Liver (tissue), 9 donors: Measurements from ENCODE around the gene LVRN. TPM values are rescaled to one million over a fixed set of nuclear protein-coding genes. Genes with fewer than 3 reads are reported as not detected.

Experiments used
- DNase-seq: peaks from one replicate; pipeline ENCODE4 v3.0.0-alpha.2; 2017; ENCODE audit warnings: low spot score
- H3K27ac ChIP-seq, 2 donors: one replicate each; pipeline ENCODE4 v1.7.0; 2013; ENCODE audit warnings: inconsistent platforms in 2 of 2, low read length in 2 of 2, control low read depth in 1 of 2, low read depth in 1 of 2, mild to moderate bottlenecking in 1 of 2
- H3K27me3 ChIP-seq, 4 donors: one replicate each; pipeline versions ENCODE4 v1.6.1 to v1.7.0; 2013; ENCODE audit warnings: low read length in 3 of 4, inconsistent platforms in 1 of 4, mild to moderate bottlenecking in 1 of 4, moderate library complexity in 1 of 4; ENCODE audit not compliant: control insufficient read depth in 4 of 4, insufficient read depth in 4 of 4
- H3K36me3 ChIP-seq, 4 donors: one replicate each; pipeline versions ENCODE4 v1.6.1 to v1.7.0; 2013; ENCODE audit warnings: low read length in 3 of 4, mild to moderate bottlenecking in 3 of 4, low read depth in 1 of 4, moderate library complexity in 1 of 4; ENCODE audit not compliant: control insufficient read depth in 4 of 4, insufficient read depth in 3 of 4
- H3K4me1 ChIP-seq, 4 donors: one replicate each; pipeline versions ENCODE4 v1.6.1 to v1.7.0; 2013; ENCODE audit warnings: low read length in 3 of 4, mild to moderate bottlenecking in 3 of 4, moderate library complexity in 1 of 4; ENCODE audit not compliant: control insufficient read depth in 4 of 4, insufficient read depth in 4 of 4
- H3K4me3 ChIP-seq, 3 donors: one replicate each; pipeline versions ENCODE4 v1.6.1 to v1.7.0; 2013; ENCODE audit warnings: low read length in 3 of 3, control low read depth in 1 of 3, low read depth in 1 of 3, mild to moderate bottlenecking in 1 of 3
- H3K9ac ChIP-seq, 2 donors: one replicate each; pipeline ENCODE4 v1.7.0; 2013; ENCODE audit warnings: low read length in 2 of 2, mild to moderate bottlenecking in 2 of 2, moderate library complexity in 2 of 2, control low read depth in 1 of 2, low read depth in 1 of 2
- H3K9me3 ChIP-seq, 4 donors: one replicate each; pipeline versions ENCODE4 v1.6.1 to v1.7.0; 2013; ENCODE audit warnings: low read length in 3 of 4; ENCODE audit not compliant: control insufficient read depth in 4 of 4
- ATF3 ChIP-seq: IDR thresholded peaks from 2 replicates; pipeline ENCODE4 v1.6.1; 2016; ENCODE audit warnings: antibody characterized with exemption
- CTCF ChIP-seq: fragments of 150-350 bp; IDR thresholded peaks from 2 replicates; pipeline ENCODE4 v1.5.1; 2017; ENCODE audit warnings: improper control_type of control experiment, low read depth, low read length; ENCODE audit not compliant: missing input control
- GABPA ChIP-seq, 2 donors: IDR thresholded peaks in 1 of 2; conservative IDR thresholded peaks in 1 of 2; 2 replicates each; pipeline ENCODE4 v1.6.1; 2016; ENCODE audit warnings: antibody characterized with exemption in 2 of 2, mild to moderate bottlenecking in 1 of 2, moderate library complexity in 1 of 2
- HNF4A ChIP-seq, 2 donors: conservative IDR thresholded peaks; 2 replicates each; pipeline ENCODE4 v1.6.1; 2016; ENCODE audit warnings: antibody characterized with exemption in 2 of 2, mild to moderate bottlenecking in 2 of 2
- HNF4G ChIP-seq: IDR thresholded peaks from 2 replicates; pipeline ENCODE4 v1.6.1; 2016; ENCODE audit warnings: antibody characterized with exemption
- JUND ChIP-seq, 2 donors: IDR thresholded peaks; 2 replicates each; pipeline ENCODE4 v1.6.1; 2016; ENCODE audit warnings: antibody characterized with exemption in 2 of 2
- MAX ChIP-seq: IDR thresholded peaks from 2 replicates; pipeline ENCODE4 v1.6.1; 2016; ENCODE audit warnings: antibody characterized with exemption
- NR2F2 ChIP-seq: IDR thresholded peaks from 2 replicates; pipeline ENCODE4 v1.6.1; 2016; ENCODE audit warnings: antibody characterized with exemption
- RAD21 ChIP-seq, 2 donors: IDR thresholded peaks; 2 replicates each; pipeline ENCODE4 v1.6.1; 2016; ENCODE audit warnings: antibody characterized with exemption in 2 of 2, mild to moderate bottlenecking in 2 of 2
- REST ChIP-seq: IDR thresholded peaks from 2 replicates; pipeline ENCODE4 v1.6.1; 2016; ENCODE audit warnings: antibody characterized with exemption, mild to moderate bottlenecking
- RXRA ChIP-seq, 2 donors: IDR thresholded peaks; 2 replicates each; pipeline ENCODE4 v1.6.1; 2017 to 2018; ENCODE audit warnings: antibody characterized with exemption in 2 of 2, mild to moderate bottlenecking in 1 of 2
- TAF1 ChIP-seq: conservative IDR thresholded peaks from 2 replicates; pipeline ENCODE4 v1.6.1; 2016; ENCODE audit warnings: antibody characterized with exemption, mild to moderate bottlenecking
- YY1 ChIP-seq: IDR thresholded peaks from 2 replicates; pipeline ENCODE4 v1.6.1; 2016; ENCODE audit warnings: antibody characterized with exemption, mild to moderate bottlenecking
- ZBTB33 ChIP-seq: IDR thresholded peaks from 2 replicates; pipeline ENCODE4 v1.6.1; 2016; ENCODE audit warnings: antibody characterized with exemption
- WGBS: extraction: QIAGEN DNeasy Blood & Tissue Kit; methylation state at CpG from one replicate; pipeline ENCODE4 v1.1.7; 2013; 5-methylcytosine and 5-hydroxymethylcytosine counted together
- polyA plus RNA-seq, 2 donors: library from polyadenylated mRNA; stranded (reverse) in 1 of 2; unstranded in 1 of 2; fragments of 200-250 nt in 1 of 2; fragments of >200 nt in 1 of 2; fragmentation: Nextera tagmentation in 1 of 2; extraction: Ambion mirVana in 1 of 2; gene quantifications; one replicate each; pipeline versions ENCODE4 v1.2.1 to v1.2.3, GENCODE V29; 2013 to 2015
- total RNA-seq, 2 donors: library from RNA; depleted of rRNA; stranded (reverse); fragments of >200 nt; gene quantifications; one replicate each; pipeline ENCODE4 v1.2.3, GENCODE V29; 2014
- donor health status: healthy.
- donor health status: healthy.
- donor health status: healthy.
- donor health status: healthy.
- donor health status: healthy.

LVRN gene
- total and polyA plus RNA-seq, 4 donors = 0.05 to 0.17 (median 0.11) TPM; not detected in 1

GRCh38 chr5:116032094-116032517 is 69.8 kb downstream of the LVRN start, which contains the start of gene ARL14EPL:
TSS of gene ARL14EPL (plus strand) at chr5:116032472. CDS start at chr5:116051466, 18,994 bp downstream.
- no peak within 1 kb of the TSS for H3K4me3 ChIP-seq
- no peaks in the 10 kb centered on the region for H3K9me3 ChIP-seq
- no peak within 1 kb of the TSS for H3K9ac ChIP-seq
- no peaks in the 10 kb centered on the region for H3K4me1 ChIP-seq
- H3K36me3 ChIP-seq = no peaks in the 10 kb centered on the region
- no peak for DNase-seq
- H3K27me3 ChIP-seq = peaks cover 0 to 4% (median 0%) of the 10 kb centered on the region in 4 donors
- no peak within 1 kb of the TSS for H3K27ac ChIP-seq
- TF ChIP-seq HNF4G (no peak), ATF3 (peak; percentile 38), NR2F2 (no peak), RAD21 (IDR thresholded peaks at IDR 0.05) (peak; percentile 75 to 77), CTCF (peak; percentile 36), JUND (IDR thresholded peaks at IDR 0.05) (peak; percentile 44 to 50), RXRA (IDR thresholded peaks at IDR 0.05) (peak; percentile 40 to 69), TAF1 (no peak), HNF4A (conservative IDR thresholded peaks at IDR 0.05) (peak in 1 of 2 donors; percentile 30)
- 45% methylated on average over 9 of the region's 9 CpGs for WGBS

- no peak overlapping the region for H3K9ac ChIP-seq
- H3K9me3 ChIP-seq = no peaks in the 10 kb centered on the region
- no peak overlapping the region for H3K27ac ChIP-seq
- H3K36me3 ChIP-seq = no peaks in the 10 kb centered on the region
- H3K27me3 ChIP-seq = peaks cover 0 to 4% (median 0%) of the 10 kb centered on the region in 4 donors
- no peak overlapping the region for H3K4me3 ChIP-seq
- WGBS = 85% methylated on average over 3 of the region's 3 CpGs
- TF ChIP-seq ZBTB33 (no peak), ATF3 (no peak), NR2F2 (no peak), REST (no peak), TAF1 (no peak), MAX (no peak), CTCF (no peak), HNF4G (no peak), GABPA (IDR thresholded peaks at IDR 0.05 in 1 of 2, conservative IDR thresholded peaks at IDR 0.05 in 1 of 2) (no peak), RAD21 (IDR thresholded peaks at IDR 0.05) (no peak), RXRA (IDR thresholded peaks at IDR 0.05) (no peak), YY1 (no peak)
- no peak for DNase-seq
- no peaks in the 10 kb centered on the region for H3K4me1 ChIP-seq
Measured at GRCh38 chr5:116032991-116033390, 70.7 kb downstream of the LVRN start.
